IPS-NIHi7 (cell line): ENCODE data around the gene ARID3B.

Experiments
- DNase-seq: peaks from one replicate; pipeline ENCODE4 v3.0.0; 2012; ENCODE audit warnings: mixed read lengths; ENCODE audit errors: extremely low spot score

The ARID3B gene

GRCh38 chr15:74642348-74642733, 101.3 kb downstream of the ARID3B start:
- no peak for DNase-seq

GRCh38 chr15:74642734-74643664, 102.0 kb downstream of the ARID3B start:
- peak; percentile 71 for DNase-seq

DNA sequence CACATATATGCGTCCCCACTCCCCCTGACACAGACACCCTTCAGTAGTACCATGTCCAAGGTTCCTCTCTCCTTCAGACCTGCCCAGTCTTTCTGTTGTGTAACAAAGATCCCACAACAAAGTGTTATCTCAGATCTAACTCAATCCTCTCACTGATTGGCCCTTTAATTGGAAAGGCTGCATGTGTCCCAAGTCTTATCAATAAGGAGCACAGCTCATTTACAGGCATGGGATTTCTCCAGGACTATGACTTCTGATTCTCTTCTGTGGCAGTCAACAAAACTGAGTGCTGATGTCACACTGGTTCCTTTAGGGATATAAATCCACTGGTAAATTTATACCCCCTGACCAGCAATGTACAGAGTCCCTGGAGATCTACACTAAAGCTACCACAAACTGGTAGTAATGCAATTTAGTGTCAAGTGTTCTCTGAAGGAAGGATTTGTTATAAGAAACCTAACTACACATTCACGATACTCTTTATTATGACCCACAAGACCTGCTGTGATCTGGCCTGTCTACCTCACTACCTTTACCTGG, 102.7 kb downstream of the ARID3B start:
- DNase-seq: no peak

- DNase-seq: no peak
Observed at GRCh38 chr15:74646480-74646879, 105.5 kb downstream of the ARID3B start.
